GM18502 (cell line): ENCODE data around the gene NXPE4.

Experiments used
- ATAC-seq: cut with Tn5 transposase; IDR thresholded peaks from one replicate; pipeline ENCODE4 v1.9.1; 2021; ENCODE audit warnings: mild to moderate bottlenecking; ENCODE audit not compliant: unreplicated experiment, poor library complexity

NXPE4 gene

GRCh38 chr11:114563077-114563476 is 32.5 kb downstream of the NXPE4 start:
- no peak for ATAC-seq

- ATAC-seq, result no peak
These were observed 33.2 kb downstream of the NXPE4 start for GRCh38 chr11:114562166-114562916.

GRCh38 chr11:114559425-114560310 is 35.9 kb downstream of the NXPE4 start, which contains the start of gene NXPE1:
Gene NXPE1 (minus strand): TSS chr11:114559881. CDS start chr11:114551201, 8,680 bp downstream.
- ATAC-seq, result no peak

- ATAC-seq, result no peak
These were observed 39.5 kb downstream of the NXPE4 start for GRCh38 chr11:114556135-114556534.

GRCh38 chr11:114553642-114554041 is 41.9 kb downstream of the NXPE4 start:
- no peak for ATAC-seq

- no peak for ATAC-seq
These were observed 44.5 kb downstream of the NXPE4 start for GRCh38 chr11:114551060-114551459.

GRCh38 chr11:114525682-114526081 is 69.9 kb downstream of the NXPE4 start:
- ATAC-seq, result no peak

GRCh38 chr11:114524122-114524521 is 71.5 kb downstream of the NXPE4 start:
- no peak for ATAC-seq

- no peak for ATAC-seq
These were observed 72.8 kb downstream of the NXPE4 start for GRCh38 chr11:114522818-114523217.
